DMS114 treated with DMSO at 0.1 percent for 48 hours (cell line): ENCODE data around the gene LMO7.
"Not testable (repeated sequence)": the region's sequence is repeated elsewhere in the genome, so short reads cannot be mapped to it uniquely, and the experiment has no call there.

Experiments used
- DNase-seq: peaks from one replicate; lab custom pipeline; 2025; ENCODE audit not compliant: unreplicated experiment; lab: John Stamatoyannopoulos, UW

The LMO7 gene

GRCh38 chr13:75770164-75770563, 134.0 kb downstream of the LMO7 start:
- DNase-seq = no peak

GRCh38 chr13:75770592-75771011, 134.5 kb downstream of the LMO7 start:
- DNase-seq = no peak

GRCh38 chr13:75771226-75771625, 135.1 kb downstream of the LMO7 start:
- no peak for DNase-seq

- DNase-seq = no peak
These were observed 135.7 kb downstream of the LMO7 start for GRCh38 chr13:75771818-75772217.

- DNase-seq = no peak
These were observed 138.0 kb downstream of the LMO7 start for GRCh38 chr13:75774176-75774575.

GRCh38 chr13:75776550-75776949, 140.4 kb downstream of the LMO7 start:
- DNase-seq = no peak

GRCh38 chr13:75779393-75779792, 143.3 kb downstream of the LMO7 start:
- no peak for DNase-seq

GRCh38 chr13:75780103-75780502, 144.0 kb downstream of the LMO7 start:
- not testable (repeated sequence) for DNase-seq

- DNase-seq = no peak
These were observed 146.9 kb downstream of the LMO7 start for GRCh38 chr13:75782985-75783384.

- DNase-seq = no peak
These were observed 147.9 kb downstream of the LMO7 start for GRCh38 chr13:75784003-75784402.

GRCh38 chr13:75785130-75785529, 149.0 kb downstream of the LMO7 start:
- no peak for DNase-seq

- no peak for DNase-seq
These were observed 151.3 kb downstream of the LMO7 start for GRCh38 chr13:75787249-75787928.

GRCh38 chr13:75788481-75788981, 152.4 kb downstream of the LMO7 start:
- no peak for DNase-seq

- no peak for DNase-seq
These were observed 153.5 kb downstream of the LMO7 start for GRCh38 chr13:75789451-75790197.

- no peak for DNase-seq
These were observed 154.3 kb downstream of the LMO7 start for GRCh38 chr13:75790198-75790970.

- no peak for DNase-seq
These were observed 156.5 kb downstream of the LMO7 start for GRCh38 chr13:75792526-75793187.

- not testable (repeated sequence) for DNase-seq
These were observed 157.0 kb downstream of the LMO7 start for GRCh38 chr13:75793188-75793567.

- DNase-seq = no peak
These were observed 158.5 kb downstream of the LMO7 start for GRCh38 chr13:75794663-75795062.

- no peak for DNase-seq
These were observed 159.1 kb downstream of the LMO7 start for GRCh38 chr13:75795274-75795673.

GRCh38 chr13:75796825-75797224, 160.7 kb downstream of the LMO7 start:
- DNase-seq = no peak

- DNase-seq = no peak
These were observed 161.1 kb downstream of the LMO7 start for GRCh38 chr13:75797239-75797638.
